HL-60/S4 (cell line): Measurements from ENCODE around the gene SULT1A2.
"Not testable (repeated sequence)": the region's sequence is repeated elsewhere in the genome, so short reads cannot be mapped to it uniquely, and the experiment has no call there.

Source experiments
- in situ Hi-C: fragments of 300-500 bp; cut with MboI; formaldehyde crosslinking; loops from 2 replicates; pipeline ENCODE4 v1.14.3; 2022; ENCODE audit warnings: low sequenced_read_pairs

Gene SULT1A2

GRCh38 chr16:28609631-28610594, 13.1 kb upstream of the SULT1A2 start, which contains the start of gene SULT1A1:
TSS of gene SULT1A1 (minus strand) at chr16:28610044. CDS start at chr16:28608855, 1,189 bp downstream.
- in situ Hi-C loops: no loop called here

GRCh38 chr16:28608867-28609596, 12.2 kb upstream of the SULT1A2 start:
- in situ Hi-C loops: not testable (repeated sequence)

GRCh38 chr16:28608496-28608808, 11.6 kb upstream of the SULT1A2 start:
- in situ Hi-C loops: not testable (repeated sequence)

GRCh38 chr16:28607681-28608495, 11.0 kb upstream of the SULT1A2 start:
- in situ Hi-C loops: not testable (repeated sequence)

DNA sequence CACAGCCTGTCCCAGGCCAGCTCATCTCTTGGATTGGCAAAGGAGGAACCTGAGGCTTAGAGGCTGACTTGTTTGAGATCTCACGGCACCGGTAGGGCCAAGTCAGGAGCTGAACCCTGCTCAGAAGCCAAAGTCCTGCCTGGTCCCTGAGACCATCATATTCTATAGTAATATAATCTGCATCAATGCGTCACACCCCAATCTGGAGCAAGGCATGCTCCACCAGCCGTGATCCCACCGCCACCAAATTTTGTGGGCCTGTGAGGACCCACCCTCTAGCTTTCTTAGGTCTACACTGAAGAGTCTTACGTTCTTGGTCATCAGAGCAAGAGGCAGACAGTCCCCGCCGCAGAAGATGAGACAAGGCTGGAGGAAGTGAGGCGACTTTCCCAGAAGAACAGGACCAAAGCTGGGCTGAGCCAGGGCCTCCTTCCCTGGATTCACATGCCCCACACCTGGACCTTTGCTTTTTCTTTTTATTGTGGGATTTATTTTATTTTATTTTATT, 10.3 kb upstream of the SULT1A2 start:
- in situ Hi-C loops: no loop called here

GRCh38 chr16:28606291-28607115, 9.7 kb upstream of the SULT1A2 start:
- in situ Hi-C loops: no loop called here

DNA sequence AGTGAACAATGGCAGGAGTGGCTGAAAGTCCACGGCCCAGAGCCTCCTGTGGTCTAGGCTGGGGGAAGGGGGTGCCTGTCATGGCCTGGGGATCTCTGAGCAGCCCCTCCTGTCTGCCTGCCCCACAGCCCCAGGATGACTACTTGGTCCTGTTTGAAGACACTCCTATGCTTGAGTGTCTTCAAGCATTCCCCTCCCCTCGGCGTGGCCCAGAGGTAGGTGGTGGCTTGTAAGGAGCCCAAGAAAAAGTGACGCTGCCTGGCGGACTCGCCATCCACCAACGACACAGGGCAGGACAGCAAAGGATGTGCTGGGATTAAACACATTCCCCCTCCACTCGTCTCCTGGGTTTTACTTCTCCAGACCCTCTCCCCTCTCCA, 7.3 kb upstream of the SULT1A2 start:
- in situ Hi-C loops: no loop called here

GRCh38 chr16:28603381-28604185, 6.7 kb upstream of the SULT1A2 start:
- in situ Hi-C loops: no loop called here

GRCh38 chr16:28602529-28602928, 5.7 kb upstream of the SULT1A2 start:
- in situ Hi-C loops: no loop called here

DNA sequence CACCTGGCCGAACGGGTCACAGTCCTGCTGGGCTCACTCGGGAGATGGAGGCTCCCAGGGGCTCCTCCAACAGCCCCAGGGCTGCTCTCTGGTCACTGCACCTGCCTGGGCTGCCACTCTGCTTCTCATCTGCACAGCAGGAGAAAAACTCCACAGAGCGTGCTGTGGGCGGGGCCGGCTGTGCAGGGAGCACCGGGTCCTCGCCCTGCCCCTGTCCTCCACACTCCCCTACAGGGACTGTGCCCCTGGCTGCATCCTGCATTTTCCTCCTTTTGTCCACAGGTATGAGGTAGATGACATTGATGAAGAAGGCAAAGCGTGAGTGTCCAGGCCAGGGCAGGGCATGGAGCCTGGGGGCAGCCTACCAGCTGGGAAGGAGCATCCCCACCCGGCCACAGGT, 5.2 kb upstream of the SULT1A2 start:
- in situ Hi-C loops: not testable (repeated sequence)

- in situ Hi-C loops: not testable (repeated sequence)
These were observed 4.7 kb upstream of the SULT1A2 start for GRCh38 chr16:28601589-28601988.

DNA sequence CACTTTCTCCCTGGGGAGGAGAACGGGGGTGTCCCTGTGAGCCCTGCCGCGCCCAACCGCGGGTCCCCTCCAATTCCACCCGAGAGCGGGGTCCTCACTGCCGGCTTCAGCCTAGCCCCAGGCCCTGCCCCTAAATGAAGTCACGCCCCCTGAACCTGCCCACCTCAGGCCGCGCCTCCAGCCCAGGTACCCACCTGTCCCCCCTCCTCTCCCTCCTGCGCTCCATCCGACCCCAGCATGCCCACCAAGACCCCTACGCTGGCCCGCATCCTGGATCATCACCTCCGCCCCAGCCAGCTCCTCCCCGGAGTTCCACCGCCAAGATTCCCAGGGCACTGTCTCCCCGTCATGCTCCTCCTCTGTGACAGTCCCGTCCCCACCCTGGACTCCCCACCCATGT, 4.1 kb upstream of the SULT1A2 start:
- in situ Hi-C loops: not testable (repeated sequence)

DNA sequence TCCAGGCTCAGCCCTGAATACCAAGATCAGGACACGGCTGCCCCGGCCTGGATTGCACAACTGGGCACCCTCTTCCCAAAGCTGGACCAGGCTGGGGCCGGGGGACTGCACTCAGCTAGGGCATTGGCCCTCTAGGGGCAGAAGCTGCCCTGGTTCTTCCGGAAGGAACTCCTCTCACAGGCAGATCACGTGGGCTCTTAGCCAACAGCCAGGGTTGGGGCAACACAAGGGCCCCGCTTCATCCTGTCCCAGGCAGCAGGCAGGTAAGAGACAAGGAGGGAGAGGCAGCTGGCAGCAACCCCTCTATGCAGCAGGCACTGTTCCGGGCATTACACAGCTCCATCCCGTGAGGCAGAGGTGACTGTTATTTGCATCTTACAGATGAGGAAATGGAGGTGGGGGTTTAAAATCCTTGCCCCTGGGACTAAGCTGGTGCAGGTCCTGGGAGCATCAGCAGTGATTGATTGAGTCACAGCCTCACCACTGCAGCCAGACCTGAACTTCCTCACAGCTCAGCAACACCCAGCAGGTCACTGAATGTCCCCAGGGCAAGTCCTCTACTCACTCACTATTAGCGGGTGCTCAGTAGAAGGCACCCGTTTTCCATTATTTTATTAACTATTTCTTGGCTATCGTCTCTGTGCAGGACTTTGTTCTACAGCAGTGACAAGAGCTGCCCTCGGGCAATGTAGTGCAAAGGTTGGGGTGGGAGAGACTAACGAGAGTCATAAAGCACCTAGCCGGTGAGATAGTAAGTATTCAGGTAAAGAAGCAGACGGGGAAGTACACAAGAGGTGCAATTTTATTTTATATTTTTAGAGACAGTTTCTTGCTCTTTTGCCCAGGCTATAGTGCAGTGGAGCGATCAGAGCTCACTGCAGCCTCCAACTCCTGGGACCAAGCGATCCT, 2.8 kb upstream of the SULT1A2 start:
- in situ Hi-C loops: not testable (repeated sequence)

GRCh38 chr16:28597692-28598261, 927 bp upstream of the SULT1A2 start:
- in situ Hi-C loops: no loop called here

DNA sequence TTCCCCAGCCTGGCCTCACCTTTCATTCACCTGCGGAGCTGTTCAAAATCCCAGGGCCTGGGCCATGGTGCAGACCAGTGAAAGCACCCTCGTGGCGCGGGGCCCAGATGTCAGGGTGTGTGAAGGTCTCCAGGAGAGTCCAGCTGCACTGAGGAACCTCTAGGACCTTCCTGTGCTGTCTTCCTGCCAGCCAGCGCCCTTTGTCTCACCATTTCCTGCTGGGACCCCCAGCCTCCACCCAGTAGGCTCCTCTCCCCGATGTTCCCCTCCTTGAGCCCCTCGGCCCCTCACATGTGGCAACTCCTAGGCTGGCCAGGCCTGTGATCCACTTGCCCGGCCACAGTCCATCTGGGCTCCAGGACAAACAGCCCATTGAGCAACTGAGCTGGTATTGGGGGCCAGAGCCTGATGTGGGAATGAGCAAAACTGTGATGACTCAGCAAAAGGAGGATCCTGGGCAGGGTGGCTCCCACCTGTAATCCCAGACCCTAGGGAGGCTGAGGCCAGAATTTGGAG, 677 bp downstream of the SULT1A2 start:
- in situ Hi-C loops: no loop called here

- in situ Hi-C loops: not testable (repeated sequence)
These were observed 1.4 kb downstream of the SULT1A2 start for GRCh38 chr16:28595451-28595850.

- in situ Hi-C loops: no loop called here
These were observed 3.8 kb downstream of the SULT1A2 start for GRCh38 chr16:28592979-28593553.
